ENCODE results near the gene NDRG2. TPM values are rescaled to one million over a fixed set of nuclear protein-coding genes. Genes with fewer than 3 reads are reported as not detected.

Gene NDRG2
- total RNA-seq, 1 donor from 2014 or later: 1.9 TPM

DNA sequence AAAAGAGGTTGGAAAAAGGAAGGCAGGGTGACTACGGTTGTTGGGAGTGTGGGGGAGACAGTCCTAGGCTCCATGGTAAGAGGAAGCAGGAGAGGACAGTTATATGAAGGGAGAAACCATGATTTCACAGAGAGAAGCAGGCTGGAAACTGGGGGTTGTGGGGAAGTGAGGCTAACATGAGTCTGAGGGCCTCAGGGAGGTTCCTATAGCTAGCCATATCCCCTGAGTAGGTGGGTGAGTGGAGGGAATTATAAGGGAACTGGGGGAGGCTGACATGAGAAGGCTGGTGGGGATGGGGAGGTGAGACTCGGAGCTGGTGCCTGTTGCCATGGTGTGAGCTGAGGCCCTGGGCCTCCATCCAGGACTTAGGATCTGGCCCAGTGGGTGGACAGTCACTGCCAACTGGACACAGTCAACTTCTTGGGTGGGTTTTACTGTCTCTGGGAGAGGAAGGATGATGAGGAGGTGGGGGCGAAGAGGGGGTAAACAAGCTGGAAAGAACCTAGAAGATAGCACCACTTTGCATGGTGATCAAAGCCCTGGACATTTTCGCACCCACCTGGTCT, 8.4 kb upstream of the NDRG2 start:
- H3K27me3 Mint-ChIP-seq: peaks cover 18% of the 10 kb centered on the region
- no peak overlapping the region for H3K4me3 Mint-ChIP-seq
- H3K9me3 Mint-ChIP-seq: no peaks in the 10 kb centered on the region
- H3K27ac Mint-ChIP-seq: no peak overlapping the region
- no peak for DNase-seq
- intact Hi-C loops (cut with micrococcal nuclease): no loop called here
- no peaks in the 10 kb centered on the region for H3K4me1 Mint-ChIP-seq
- no peaks in the 10 kb centered on the region for H3K36me3 Mint-ChIP-seq (ENCODE audit: low read depth)

DNA sequence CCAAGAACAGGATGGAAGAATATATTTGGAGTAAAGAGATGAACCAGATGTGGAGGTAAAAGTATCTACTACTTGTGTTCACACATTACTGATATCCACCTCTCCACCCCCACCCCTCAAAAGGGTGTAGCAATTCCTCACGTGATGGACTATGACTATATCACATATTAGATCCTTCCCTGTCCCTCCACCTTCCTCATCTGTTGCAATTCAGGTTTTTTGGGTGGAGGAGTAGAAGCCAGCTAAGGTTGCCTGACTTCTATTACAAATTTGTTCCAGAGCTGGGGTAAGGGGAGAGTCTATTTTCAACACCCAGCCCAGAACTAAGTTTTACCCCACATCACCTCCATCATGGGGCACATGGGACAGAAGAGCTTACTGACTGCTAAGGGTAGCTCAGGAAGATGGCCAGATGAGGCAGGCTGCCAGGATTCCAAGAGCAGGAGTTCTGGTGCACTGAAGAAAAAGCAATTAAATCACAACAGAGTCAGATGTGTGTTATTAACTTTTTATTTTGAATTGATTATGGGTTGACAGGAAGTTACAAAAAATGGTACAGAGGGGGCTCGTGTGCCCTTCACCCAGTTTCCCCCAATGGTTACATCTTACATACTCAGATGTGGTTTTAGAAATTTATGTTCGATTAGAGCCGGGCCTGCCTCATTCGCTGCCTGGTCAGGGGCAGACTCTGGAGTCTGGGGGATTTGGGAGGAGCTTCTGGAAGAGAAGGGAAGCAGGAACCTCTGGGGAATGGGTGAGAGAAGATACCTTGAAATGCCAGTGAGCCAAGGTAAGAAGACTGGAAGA, 7.7 kb upstream of the NDRG2 start:
- intact Hi-C loops (cut with micrococcal nuclease): no loop called here
- no peak for DNase-seq
- no peaks in the 10 kb centered on the region for H3K36me3 Mint-ChIP-seq (ENCODE audit: low read depth)

DNA sequence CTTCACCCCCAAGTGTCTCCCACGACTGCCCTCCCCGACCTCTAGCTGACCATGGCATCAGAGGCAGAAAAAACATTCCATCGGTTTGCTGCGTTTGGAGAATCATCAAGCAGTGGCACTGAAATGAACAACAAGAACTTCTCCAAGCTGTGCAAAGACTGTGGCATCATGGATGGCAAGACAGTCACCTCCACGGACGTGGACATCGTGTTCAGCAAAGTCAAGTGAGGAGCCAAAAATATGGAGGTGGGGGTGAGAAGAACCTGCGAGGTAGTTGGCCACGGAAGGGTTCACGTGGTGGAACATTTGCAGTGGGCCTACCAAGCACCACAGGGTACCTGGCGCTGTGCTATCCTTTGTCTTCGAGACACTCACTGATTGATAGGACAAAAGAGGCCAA, 5.7 kb upstream of the NDRG2 start:
- Mint-ChIP-seq H3K4me1 (no peaks in the 10 kb centered on the region), H3K9me3 (no peaks in the 10 kb centered on the region)

More for the DNA sequence above, 7.7 kb upstream of the NDRG2 start:
- peaks cover 15% of the 10 kb centered on the region for H3K27me3 Mint-ChIP-seq
- no peak overlapping the region for H3K27ac Mint-ChIP-seq
- H3K9me3 Mint-ChIP-seq: no peaks in the 10 kb centered on the region
- no peak overlapping the region for H3K4me3 Mint-ChIP-seq
- no peaks in the 10 kb centered on the region for H3K4me1 Mint-ChIP-seq

DNA sequence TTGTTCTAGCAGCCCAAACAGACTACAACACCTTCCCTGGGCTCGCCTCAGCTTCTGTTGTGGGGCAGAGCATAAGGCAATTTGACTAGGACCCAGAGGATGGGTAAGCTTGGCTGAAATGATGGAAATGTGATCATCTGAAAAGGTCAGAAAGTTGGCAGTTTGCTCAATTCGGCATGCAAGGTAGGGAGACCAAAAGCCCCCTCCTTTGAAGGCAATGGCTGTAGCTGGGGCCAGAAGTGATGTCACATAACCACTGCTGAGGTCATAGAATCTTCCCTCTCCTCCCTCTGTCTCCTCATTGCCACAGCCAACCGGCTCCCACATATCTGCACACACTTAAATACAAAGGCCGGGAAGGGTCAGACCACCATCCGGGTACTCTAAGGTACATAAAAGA, 5.1 kb upstream of the NDRG2 start, which contains the start of gene TPPP2:
TSS of gene TPPP2 (plus strand) at position 301 of the 400 bp plus-strand sequence. CDS start 365 bp downstream, outside the sequence.
- H3K27ac Mint-ChIP-seq: no peak within 1 kb of the TSS
- DNase-seq: no peak
- no peak within 1 kb of the TSS for H3K4me3 Mint-ChIP-seq
- peaks cover 3% of the 10 kb centered on the region for H3K4me1 Mint-ChIP-seq
- no peaks in the 10 kb centered on the region for H3K9me3 Mint-ChIP-seq
- peaks cover 23% of the 10 kb centered on the region for H3K27me3 Mint-ChIP-seq
- H3K36me3 Mint-ChIP-seq (ENCODE audit: low read depth): no peaks in the 10 kb centered on the region
- intact Hi-C loops (cut with micrococcal nuclease): loop anchor here (5.0 kb wide), 1 partner anchor 37 kb away; no protein-coding TSS in a partner anchor

More for the DNA sequence above, 5.7 kb upstream of the NDRG2 start:
- Mint-ChIP-seq H3K27me3 (peaks cover 22% of the 10 kb centered on the region), H3K4me3 (no peak overlapping the region), H3K27ac (no peak overlapping the region), H3K36me3 (ENCODE audit: low read depth) (no peaks in the 10 kb centered on the region)
- DNase-seq: no peak
- intact Hi-C loops (cut with micrococcal nuclease): no loop called here

DNA sequence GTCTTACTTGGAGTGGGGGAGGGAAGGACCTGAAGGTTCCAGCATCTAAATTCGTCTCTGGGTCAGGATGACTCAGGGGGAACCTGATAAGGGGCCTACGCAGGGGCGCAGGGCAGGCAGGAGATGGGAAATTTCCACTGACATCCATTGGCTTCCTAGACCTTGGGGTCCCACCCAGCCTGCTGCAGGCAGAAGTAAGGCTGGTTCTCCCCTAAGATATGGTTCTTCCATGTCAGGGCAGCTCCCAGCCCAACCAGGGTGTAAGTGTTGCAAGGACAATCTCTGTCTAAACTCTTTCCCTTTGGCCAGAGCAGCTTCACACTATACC, 2.1 kb upstream of the NDRG2 start:
- Mint-ChIP-seq H3K27ac (no peak overlapping the region), H3K27me3 (peaks cover 44% of the 10 kb centered on the region), H3K9me3 (no peaks in the 10 kb centered on the region), H3K36me3 (ENCODE audit: low read depth) (no peaks in the 10 kb centered on the region), H3K4me3 (no peak overlapping the region), H3K4me1 (peaks cover 15% of the 10 kb centered on the region)
- intact Hi-C loops (cut with micrococcal nuclease): loop anchor here (5.0 kb wide), 1 partner anchor 40 kb away; no protein-coding TSS in a partner anchor
- DNase-seq: no peak

DNA sequence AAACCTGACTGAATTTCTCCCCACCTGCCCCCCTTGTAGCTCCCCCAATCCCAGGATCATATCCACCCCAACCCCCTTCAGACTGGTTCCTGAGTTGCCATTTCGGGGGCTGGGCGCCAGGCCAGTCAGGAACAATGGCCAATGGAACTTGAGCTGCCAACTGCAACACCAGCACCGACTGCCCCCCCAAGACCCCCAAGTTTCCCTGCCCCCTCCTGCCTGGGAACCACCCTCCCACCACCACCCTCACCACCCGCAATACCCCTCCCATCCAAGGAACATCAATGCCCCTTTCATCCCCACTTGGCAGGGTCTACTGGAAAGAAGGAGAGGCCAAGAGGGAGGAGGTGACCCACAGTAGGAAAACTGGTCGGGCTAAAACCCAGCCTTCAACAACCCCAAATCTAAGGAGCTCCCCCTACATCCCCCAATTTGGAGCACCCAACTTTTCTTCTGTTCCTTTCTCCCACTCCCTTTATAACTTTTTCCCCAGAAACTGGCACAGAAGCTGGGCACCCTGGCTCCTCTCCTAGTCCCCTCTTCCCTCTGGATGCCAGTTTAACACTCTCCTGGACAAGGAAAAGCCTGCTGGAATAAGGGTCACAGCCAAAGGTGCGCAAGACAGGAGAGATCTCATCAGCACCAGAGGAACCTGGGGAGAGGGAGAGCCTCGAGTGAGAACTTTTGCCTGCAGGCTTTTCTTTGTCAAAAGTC, 1.6 kb upstream of the NDRG2 start:
- DNase-seq: no peak
- Mint-ChIP-seq H3K4me3 (peak overlapping the region; percentile 36), H3K27me3 (peaks cover 43% of the 10 kb centered on the region), H3K4me1 (peaks cover 15% of the 10 kb centered on the region), H3K9me3 (no peaks in the 10 kb centered on the region), H3K36me3 (ENCODE audit: low read depth) (no peaks in the 10 kb centered on the region), H3K27ac (no peak overlapping the region)
- intact Hi-C loops (cut with micrococcal nuclease): loop anchor here (5.0 kb wide), 1 partner anchor 41 kb away; no protein-coding TSS in a partner anchor

DNA sequence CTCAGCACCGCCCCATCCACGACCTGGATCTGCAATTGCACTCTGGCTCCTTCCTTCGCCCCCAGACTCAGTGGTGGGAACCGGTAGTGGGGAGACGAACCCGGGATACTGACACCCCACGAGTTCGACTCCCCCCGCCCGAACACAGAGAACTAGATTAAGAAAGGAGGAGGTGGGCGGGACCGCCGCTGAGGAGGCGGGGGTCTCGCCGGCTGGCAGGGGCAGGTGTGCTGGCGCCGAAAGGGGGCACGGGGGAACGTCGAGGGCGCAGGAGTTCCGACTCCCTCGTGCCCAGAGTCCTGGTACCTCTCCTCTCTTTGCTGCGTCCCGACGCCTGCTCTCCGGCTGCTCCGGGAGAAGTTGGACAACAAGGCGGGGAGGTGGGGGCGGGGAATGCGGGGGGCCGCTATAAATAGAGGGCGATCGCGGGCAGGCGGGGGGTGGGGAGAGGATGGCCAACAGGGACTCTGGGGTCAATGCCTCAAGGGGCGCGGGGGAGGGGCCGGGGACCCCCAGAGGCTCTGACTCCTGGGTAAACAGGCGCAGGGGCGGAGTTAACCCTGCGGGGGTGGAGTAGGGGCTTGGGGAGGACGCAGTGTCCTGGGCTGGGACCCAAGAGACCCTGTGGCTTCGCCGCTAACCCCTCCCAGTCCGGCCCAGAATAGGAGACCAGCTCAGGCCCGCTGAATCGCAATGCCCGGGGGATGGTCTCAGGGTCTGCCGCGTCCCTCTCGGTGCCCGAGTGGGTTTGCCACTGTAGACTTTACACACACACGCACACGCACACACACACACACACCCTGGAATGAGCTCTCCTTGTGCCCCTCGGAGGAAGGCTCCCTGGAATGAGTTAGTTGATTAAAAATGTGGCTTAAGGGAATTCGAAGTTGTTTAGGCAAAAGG, 761 bp upstream of the NDRG2 start:
- Mint-ChIP-seq H3K36me3 (ENCODE audit: low read depth) (no peaks in the 10 kb centered on the region), H3K4me3 (peak overlapping the region; percentile 82), H3K27ac (no peak overlapping the region), H3K4me1 (peaks cover 15% of the 10 kb centered on the region), H3K27me3 (peaks cover 44% of the 10 kb centered on the region), H3K9me3 (no peaks in the 10 kb centered on the region)
- intact Hi-C loops (cut with micrococcal nuclease): loop anchor here (5.0 kb wide), 1 partner anchor 42 kb away; no protein-coding TSS in a partner anchor
- DNase-seq: no peak

DNA sequence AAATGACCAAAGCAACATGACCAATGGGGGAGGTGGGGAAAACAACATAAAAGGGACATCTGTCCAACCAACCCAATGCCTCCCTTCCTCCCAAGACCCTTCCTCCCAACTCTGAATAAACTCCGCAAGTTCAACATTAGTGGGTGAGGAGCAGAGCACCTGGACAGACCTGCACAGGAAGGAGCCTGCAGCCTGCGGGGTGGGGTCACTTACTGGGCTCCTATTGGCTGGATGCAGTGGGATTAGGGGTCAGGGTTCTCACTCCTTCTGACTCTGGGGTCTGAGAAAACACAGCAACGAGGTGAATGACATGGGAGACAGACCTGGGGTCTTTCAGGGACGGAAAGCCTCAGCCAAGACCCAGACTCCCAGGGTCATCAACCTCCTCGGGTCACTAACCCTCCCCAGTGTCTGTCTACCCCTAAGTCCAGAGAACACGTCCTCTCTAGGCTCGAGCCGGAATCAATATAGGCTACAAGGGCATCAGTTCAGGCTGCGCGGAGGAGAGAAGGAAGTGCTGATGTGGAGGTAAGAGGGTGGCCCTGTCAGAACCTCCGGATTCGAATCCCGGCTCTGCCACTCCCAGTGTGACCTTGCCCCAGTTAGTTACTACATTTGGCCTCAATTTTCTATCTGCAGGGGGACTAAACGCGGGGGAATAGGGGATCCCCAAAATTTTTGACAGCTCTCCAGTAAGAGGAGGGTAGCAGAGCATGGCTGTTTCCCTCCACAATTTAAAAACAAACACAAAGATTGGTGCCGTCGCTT, 860 bp downstream of the NDRG2 start:
- Mint-ChIP-seq H3K27me3 (peaks cover 46% of the 10 kb centered on the region), H3K9me3 (no peaks in the 10 kb centered on the region), H3K27ac (no peak overlapping the region), H3K4me1 (peaks cover 15% of the 10 kb centered on the region), H3K4me3 (peak overlapping the region; percentile 81), H3K36me3 (ENCODE audit: low read depth) (no peaks in the 10 kb centered on the region)
- peak; percentile 66 for DNase-seq
- intact Hi-C loops (cut with micrococcal nuclease): no loop called here

DNA sequence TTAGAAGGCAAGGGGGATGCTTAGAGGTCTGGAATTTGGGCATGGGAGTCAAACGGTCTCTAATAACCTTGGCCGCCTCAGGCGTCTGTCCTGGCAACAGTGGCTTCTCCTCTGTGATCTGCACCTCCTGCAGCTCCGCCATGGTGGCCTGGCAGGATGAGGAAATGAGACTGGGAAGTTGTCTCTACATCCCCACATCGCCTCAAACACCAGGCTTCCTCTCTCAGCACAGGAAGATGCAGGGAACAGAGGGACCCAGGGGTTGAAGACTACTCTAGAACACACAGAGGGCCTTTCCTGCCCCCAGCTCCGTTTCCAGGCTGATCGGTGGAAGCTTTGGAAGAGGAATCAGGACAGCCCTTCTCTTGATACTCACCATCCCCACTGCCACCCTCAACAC, 1.7 kb downstream of the NDRG2 start:
- no peak overlapping the region for H3K4me3 Mint-ChIP-seq
- no peaks in the 10 kb centered on the region for H3K36me3 Mint-ChIP-seq (ENCODE audit: low read depth)
- no peak overlapping the region for H3K27ac Mint-ChIP-seq
- H3K27me3 Mint-ChIP-seq: peaks cover 46% of the 10 kb centered on the region
- intact Hi-C loops (cut with micrococcal nuclease): no loop called here
- no peak for DNase-seq
- no peaks in the 10 kb centered on the region for H3K9me3 Mint-ChIP-seq
- H3K4me1 Mint-ChIP-seq: peaks cover 15% of the 10 kb centered on the region

DNA sequence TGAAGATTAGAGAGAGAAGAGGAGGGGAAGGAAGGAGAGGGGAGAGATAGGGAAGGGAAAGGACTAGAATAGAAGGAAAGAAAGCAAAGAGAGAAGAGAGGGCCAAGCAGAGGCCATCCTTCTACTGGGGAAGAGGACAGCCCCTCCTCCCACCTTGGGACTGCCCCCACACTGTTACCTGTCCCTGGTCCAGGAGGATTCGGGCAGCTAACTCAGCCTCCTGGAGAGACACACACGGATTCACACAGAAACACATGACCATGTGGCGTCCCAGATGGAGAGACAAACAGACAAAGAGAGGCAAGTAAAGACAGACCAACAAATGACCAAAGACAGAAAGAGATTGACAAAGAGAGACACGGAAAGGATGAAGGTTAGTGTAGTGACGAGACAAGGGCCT, 2.2 kb downstream of the NDRG2 start:
- Mint-ChIP-seq H3K27ac (no peak overlapping the region), H3K4me1 (peaks cover 15% of the 10 kb centered on the region), H3K9me3 (no peaks in the 10 kb centered on the region), H3K27me3 (peaks cover 46% of the 10 kb centered on the region), H3K4me3 (no peak overlapping the region), H3K36me3 (ENCODE audit: low read depth) (no peaks in the 10 kb centered on the region)
- DNase-seq: no peak
- intact Hi-C loops (cut with micrococcal nuclease): no loop called here

DNA sequence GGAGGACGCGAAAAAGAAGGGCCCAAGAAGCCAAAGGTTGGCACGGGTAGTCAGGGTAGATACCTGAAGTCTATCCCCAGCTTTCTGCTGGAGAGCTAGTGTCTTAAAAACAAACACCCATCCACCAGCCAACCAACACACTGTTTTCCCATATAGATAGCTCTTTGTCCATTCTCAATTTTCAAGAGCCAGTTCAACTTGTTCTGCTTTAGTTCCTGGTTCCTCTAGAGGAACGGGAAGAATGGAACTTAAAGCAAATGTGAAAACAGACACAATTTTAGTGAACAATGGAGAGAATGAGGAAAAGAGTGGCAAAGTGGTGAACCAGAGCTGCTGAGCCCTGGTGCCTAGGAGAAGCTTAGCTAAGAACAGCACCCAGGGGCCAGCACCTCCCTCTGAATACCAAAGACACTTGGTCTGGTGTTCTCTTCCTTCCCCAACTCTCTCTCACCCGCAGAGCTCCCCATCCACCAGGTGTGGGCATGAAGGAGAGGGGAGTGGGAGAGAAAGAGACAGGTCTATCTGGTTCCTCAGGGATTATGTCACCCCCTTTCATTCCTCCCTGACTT, 3.8 kb downstream of the NDRG2 start:
- peaks cover 15% of the 10 kb centered on the region for H3K4me1 Mint-ChIP-seq
- intact Hi-C loops (cut with micrococcal nuclease): no loop called here
- no peak overlapping the region for H3K27ac Mint-ChIP-seq
- no peak overlapping the region for H3K4me3 Mint-ChIP-seq
- no peaks in the 10 kb centered on the region for H3K36me3 Mint-ChIP-seq (ENCODE audit: low read depth)
- H3K9me3 Mint-ChIP-seq: no peaks in the 10 kb centered on the region
- H3K27me3 Mint-ChIP-seq: peaks cover 41% of the 10 kb centered on the region
- no peak for DNase-seq

DNA sequence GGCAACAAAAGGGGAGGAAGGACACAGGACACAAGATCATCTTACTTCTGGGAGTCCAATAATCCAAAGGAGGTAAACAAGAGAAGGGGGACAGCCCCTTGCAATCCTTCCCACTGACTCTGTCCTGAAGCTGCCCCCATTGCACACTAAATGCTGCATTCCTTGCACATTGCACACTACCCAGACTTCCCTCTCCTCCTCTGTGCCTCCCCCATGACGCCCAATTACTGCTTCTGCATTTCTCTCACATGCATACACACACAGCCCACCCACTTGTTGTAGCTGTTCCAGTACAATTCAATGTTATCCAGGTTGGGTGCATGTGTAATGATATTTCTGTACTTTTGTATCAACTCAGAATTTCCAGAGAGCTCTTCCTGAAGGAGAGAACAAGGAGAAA, 5.5 kb downstream of the NDRG2 start:
- Mint-ChIP-seq H3K27me3 (peaks cover 42% of the 10 kb centered on the region), H3K9me3 (no peaks in the 10 kb centered on the region), H3K4me1 (peaks cover 13% of the 10 kb centered on the region), H3K36me3 (ENCODE audit: low read depth) (no peaks in the 10 kb centered on the region), H3K4me3 (no peak overlapping the region), H3K27ac (no peak overlapping the region)
- intact Hi-C loops (cut with micrococcal nuclease): no loop called here
- no peak for DNase-seq

All from activated CD4-positive, alpha-beta T cell treated with anti-CD3 and anti-CD28 coated beads, Interleukin-2, amount 10 ng/mL, durations not matched to agents 24 days and 14 days (primary cell).